HG03354 (cell line): Measurements from ENCODE around the gene MCRS1.
"Not testable (repeated sequence)": the region's sequence is repeated elsewhere in the genome, so short reads cannot be mapped to it uniquely, and the experiment has no call there.

Experiments used
- ATAC-seq: cut with Tn5 transposase; IDR thresholded peaks from one replicate; pipeline ENCODE4 v1.9.1; 2021; ENCODE audit warnings: mild to moderate bottlenecking; ENCODE audit not compliant: unreplicated experiment, poor library complexity, severe bottlenecking

MCRS1 gene

DNA sequence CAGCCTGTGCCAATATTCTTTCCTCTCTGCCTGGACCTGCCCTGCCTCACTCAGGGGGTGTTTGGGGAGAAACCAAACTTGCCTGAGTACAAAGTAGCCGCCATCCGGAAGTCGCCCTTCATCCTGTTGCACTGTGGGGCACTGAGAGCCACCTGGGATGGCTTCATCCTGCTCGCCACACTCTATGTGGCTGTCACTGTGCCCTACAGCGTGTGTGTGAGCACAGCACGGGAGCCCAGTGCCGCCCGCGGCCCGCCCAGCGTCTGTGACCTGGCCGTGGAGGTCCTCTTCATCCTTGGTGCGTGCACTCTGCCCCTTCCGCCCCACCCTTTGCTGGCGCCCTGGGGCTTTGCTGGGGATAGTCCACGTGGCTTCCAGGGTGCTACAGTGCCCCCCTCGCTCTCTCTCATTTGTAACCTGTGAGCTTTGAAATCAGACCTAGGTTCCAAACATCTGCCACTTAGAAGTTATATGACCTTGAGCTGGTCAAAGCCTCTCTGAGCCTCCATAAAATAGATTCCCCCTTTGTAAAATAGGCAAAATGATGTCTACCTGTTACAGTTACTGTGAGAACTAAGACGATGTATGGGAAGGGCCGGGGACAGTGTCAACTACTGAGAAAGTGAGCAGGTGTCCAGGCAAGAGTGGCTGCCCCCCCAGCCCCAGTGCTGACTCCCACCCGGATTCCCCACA lies 24.6 kb downstream of the MCRS1 start:
- no peak for ATAC-seq

DNA sequence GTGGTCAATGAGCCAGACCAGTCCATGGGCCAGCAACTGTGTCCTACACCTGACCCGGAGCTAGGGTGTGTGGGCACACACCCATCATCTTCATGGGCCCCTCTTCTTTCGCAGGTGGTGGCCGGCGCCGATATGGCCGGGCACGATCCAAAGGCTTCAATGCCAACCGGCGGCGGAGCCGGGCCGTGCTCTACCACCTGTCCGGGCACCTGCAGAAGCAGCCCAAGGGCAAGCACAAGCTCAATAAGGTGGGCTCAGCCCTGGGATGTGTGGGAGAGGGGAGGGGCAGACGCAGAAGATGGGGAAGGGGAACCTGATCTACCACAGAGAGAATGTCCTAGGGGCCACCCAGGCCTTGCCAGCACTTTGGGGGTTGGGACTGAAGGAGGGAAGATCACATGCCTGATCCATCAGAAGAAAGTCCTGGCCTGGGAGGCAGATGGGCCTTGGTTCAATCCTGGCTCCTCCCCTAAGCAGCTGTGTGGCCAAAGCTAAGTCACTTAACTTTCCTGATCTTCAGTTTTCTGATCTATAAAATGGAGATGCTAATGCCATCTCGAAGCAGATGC lies 25.3 kb downstream of the MCRS1 start:
- ATAC-seq, result no peak

DNA sequence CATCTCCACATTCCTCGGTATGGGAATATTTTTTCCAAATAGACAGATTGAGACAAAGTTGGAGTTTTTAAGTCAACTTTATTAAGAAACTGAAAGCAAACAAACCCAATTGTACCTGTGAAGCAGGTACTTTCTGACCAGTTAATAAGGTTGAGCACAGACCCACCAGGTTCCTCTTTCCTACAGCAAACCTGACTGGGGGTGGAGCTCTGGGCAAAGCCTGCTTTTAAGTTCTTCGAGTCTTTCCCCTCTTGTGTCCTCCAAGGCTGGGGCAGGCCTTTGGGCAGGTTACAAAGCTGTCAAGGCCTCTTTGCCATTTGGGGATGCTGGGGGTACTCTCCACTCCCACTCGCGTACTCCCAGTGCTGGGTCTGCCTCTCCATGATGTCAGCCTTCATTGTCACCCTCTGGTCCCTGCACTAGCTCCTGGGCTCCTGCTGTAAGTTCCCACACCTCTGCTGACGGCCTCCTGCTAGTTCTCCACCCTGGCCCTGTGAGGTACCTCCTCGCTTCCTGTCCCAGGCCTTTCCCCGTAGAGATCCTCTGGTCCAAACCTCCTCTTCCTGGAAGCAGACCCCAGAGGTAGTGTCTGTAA lies 25.9 kb downstream of the MCRS1 start:
- no peak for ATAC-seq

DNA sequence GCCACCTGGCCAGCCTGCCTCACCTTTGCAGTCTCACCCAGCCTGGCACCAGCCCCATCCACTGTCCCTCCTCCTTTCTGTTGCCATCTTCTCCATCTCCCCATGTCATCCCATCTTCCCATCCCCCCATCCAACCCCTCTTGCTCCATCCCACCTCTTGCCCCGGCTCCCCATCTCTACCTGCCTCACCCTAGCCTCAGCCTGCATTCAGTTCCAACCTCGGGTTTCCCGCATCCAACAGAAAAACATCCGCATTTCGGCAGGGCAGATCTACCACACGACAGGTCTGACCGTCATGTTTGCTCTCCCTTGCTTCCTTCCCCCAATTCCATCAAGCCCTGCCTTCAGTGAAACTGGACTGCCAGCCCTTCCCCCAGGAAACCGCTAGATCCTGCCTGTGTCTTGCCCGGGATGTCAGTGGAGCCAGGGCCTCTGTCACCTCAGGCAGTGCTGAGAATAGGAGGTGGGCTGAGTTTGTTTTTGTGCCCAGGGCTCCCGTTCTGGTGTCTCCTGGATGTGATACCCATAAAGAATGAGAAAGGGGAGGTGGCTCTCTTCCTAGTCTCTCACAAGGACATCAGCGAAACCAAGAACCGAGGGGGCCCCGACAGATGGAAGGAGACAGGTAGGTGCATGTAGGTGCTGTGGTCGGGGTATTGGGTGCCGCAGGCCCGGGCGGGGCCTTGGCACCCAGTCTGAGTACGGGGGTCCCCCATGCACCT lies 26.6 kb downstream of the MCRS1 start:
- ATAC-seq, result no peak

DNA sequence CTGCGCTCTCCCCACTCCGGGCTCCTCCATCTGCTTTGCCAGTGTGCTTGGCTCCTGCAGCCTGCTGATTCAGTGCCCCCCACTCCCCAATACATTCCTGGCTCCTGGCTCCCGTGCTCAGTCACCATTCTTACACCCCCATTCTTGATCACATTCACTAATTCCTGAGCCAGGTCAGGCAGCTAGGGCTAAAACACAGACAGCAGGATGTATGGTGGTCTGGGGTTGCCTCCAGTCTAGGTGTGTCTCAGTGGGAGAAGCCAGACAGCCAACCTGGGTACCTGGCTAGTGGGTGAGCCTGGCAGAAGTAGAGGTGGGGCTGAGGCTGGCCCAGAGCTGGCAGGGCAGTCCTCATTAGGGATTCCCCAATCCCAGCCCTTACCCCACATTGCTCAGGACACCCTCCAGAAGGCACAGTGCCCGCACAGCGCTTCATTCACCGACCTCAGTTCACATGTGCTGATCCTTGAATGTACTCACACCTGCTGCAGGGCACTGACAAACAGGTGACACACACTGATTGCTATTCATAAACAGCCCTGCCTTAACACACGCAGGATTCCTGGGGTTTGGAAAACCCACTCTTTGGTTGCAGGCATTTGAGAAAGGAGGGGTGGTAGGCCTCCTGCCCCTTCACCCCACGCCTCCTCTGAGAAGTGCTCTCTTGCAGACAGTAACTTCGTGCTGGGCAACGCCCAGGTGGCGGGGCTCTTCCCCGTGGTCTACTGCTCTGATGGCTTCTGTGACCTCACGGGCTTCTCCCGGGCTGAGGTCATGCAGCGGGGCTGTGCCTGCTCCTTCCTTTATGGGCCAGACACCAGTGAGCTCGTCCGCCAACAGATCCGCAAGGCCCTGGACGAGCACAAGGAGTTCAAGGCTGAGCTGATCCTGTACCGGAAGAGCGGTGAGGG lies 27.5 kb downstream of the MCRS1 start:
- no peak for ATAC-seq

DNA sequence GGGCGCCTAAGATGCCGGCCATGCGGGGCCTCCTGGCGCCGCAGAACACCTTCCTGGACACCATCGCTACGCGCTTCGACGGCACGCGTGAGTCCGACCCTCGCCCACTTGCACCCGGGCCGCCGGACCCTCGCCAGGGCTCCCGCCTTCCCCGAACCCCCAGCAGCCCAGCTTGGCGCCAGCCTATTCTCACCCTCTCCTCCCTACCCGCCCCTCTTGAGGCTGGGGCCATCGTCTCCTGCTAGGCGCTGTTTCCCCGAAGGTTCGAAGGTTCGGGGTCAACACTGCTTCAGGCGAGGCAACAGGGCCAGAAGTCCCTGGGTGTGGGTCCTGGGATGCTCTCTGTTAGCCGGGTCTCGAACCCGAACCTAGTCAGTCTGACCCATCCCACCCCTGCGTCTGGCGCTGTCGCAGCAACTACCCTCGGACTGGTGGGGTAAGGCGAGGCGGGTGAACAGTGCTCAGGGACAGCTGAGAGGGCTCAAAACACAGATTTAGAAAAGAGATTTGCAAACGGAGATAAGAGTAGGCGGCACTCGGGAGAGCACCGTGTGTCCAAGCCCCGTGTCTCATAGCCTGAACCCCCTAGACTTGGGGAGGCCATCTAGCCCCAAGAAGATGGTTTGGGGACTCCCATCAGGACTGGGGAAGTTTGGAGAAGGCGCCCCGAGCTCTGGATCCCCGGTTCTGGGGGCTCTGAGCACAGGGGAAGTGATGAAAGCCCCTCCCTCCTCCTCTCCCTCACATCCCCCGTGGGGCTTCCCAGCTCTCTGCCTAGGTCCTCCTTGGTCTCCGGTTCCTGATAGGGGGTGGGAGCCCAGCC lies 28.3 kb downstream of the MCRS1 start:
- ATAC-seq, result no peak

DNA sequence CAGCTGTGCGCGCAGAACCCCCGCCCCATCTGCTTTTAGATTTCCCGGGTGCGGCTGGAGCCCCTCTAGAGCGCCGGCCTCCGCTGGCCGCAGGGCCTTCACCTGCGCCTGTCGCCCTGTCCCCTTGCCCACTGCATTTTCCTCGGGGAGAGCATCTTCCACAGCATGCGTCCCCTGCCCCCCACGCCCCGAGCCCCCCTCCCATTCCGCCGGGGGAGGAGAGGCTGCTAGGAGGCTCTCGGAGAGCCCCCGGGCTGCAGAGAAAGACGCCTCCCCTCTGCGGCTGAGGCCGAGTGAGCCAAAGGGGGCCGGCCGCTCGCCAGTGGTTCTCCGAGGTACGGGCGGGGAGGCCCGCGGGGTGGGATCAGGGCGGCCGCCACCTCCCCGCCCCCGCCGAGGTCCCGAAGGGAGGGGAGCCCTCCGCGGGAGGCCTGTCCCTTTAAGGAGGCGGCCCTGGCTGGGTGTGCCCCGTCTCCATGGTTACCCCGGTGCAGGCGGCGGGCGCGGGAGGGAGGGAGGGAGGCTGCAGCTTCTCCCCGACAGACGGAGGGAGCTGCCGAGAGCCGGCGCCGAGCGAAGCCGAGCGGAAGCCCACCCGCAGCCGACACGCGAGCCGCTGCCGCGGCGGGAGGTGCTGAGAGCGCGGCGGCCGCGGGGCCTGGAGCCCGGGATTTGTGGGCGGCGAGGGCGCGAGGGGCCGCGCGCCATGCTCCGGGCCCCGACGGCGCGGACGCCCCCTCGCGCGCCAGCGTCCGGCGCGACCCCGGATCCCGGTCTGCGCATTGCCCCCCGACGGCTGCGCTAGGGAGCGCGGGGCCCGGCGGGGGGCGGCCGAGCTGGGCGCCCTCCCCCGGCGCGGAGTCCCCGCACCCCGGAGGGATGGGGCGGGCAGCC lies 29.2 kb downstream of the MCRS1 start, which contains the start of gene KCNH3:
Gene KCNH3 (plus strand): TSS at position 521 of the 894 bp plus-strand sequence. CDS start 387 bp downstream, outside the sequence.
- ATAC-seq, result peak; percentile 63

DNA sequence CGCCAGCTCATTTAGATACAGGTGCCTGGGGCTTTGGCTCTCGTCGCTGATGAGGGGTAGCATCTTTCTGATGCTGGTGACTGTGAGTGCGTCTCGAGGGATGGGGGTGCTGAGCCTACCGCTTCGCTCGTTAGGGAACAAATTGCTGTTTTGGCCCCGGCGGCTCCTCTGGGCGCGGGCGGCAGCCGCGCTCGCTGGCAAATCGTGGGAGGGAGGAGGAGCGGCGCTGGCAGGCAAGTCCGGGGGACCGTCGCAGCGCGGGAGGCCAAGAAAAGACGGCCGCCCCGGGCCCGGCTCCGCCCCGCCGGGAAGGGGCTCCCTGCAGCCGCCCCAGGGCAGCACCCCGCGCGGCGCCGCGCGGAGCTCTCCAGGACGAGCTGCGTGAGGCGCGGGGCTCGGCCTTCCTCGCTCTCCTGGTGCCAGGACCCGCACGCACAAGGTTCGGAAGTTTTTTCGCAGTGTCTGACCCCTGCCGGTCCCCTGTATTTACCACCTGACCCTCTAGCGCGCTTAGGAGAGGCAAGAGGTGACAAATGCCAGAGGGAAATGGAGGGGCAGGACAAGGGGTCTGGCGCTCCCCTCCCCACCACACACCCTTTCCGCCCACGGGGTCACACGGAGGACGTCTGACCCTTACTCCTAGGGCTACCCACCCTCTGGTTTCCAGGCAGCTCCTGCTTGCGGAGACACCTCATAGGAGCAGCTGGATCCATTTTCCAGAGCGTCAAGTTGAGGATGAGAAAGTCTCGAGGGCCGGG lies 30.0 kb downstream of the MCRS1 start:
- ATAC-seq, result no peak

DNA sequence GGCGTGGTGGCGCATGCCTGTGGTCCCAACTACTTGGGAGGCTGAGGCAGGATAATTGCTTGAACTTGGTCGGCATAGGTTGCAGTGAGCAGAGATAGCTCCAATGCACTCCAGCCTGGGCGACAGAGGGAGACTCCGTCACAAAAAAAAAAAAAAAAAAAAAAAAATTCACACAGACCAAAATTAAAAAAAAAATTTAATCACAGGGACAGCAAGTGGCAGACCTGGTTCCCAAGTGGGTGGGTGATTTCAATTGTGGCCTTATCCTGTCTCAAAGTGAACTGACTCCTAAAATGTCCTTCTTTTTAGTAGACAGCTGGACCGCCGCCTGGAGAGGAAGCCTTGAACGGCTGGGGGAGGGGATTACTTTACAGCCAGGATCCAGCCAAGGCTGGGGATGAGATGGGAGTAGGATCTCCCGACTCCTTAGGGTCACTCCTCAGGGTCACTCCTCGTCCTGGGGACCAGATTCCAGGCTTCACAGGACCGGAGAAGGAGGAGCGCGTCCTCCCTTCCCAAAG lies 30.7 kb downstream of the MCRS1 start:
- ATAC-seq, result no peak

DNA sequence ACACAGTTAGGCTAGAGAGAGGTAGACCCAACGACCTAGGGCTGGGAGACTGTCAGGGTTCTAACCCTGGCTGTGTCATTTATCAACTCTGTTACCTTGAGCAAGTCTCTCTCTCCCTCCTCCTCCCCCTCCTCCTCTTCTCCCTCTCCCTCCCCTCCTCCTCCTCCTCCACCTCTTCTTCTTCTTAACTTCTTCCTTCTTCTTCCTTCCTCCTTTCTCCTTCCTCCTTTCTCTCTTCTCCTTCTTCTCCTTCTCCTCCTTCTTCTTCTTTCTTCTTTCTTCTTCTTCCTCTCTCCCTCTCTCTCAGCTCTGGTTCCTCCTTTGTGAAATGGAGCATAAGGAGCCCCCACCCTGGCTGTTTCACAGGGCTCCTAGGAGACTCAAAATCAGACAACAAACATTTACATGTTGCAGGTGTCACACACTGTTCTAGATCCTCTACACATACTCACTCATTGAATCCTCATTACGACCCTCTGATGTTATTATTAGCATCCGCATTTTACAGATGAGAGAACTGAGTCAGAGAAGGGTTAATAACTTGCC lies 31.3 kb downstream of the MCRS1 start:
- no peak for ATAC-seq

DNA sequence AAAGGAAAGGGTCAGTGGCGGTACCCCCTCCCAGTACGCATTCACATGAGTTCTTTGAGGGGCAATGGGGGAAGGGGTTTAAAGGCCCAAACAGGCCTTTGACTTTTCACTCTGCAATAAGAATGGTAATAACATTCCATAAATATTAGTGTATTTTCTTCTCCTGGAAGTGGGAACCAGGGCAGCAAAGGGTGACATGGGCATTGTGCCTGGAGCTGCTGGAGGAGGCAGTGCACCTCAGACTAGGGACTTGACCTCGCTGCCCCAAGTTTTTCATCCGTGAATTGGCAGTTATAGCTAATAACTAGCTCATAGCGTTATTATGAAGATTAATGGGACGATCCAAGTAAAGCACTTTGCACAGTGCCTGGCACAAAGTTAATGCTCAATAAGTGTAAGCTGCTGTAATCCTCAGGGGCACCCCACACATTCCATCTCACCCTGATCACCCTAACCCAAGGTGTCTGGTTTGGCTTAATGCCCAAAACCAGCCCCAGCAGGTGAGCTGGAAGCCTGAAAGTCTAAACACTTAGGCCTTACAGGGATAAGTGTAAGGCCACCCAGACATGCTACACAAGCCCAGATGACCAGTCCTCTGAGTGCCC lies 31.9 kb downstream of the MCRS1 start:
- ATAC-seq, result no peak

DNA sequence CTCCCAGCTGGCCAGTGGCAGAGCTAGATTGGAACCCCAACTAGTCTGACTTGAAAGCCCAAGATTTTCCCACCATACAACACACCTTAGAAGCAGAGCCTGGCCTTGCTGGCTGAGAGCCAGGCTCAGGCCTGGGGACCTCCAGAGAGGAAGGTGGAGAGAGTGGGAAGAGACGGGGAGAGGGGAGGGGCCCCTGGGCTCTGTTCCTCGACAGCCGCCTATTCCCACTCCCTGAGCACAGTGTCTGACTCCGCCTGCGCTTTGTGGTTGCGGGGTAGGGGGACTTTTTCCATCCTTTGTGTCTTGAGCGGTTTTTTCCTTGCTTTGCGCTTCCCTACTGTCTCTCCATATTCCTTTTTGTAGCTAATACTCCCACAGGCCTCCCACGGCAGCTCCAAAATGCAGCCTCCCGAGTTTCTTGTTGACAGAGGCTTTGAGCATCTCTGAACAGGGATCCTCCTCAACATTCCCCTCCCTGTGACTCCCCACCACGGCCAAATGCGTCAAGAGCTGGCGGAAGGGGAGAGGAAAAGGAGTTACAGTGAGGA lies 33.1 kb downstream of the MCRS1 start:
- ATAC-seq, result no peak

DNA sequence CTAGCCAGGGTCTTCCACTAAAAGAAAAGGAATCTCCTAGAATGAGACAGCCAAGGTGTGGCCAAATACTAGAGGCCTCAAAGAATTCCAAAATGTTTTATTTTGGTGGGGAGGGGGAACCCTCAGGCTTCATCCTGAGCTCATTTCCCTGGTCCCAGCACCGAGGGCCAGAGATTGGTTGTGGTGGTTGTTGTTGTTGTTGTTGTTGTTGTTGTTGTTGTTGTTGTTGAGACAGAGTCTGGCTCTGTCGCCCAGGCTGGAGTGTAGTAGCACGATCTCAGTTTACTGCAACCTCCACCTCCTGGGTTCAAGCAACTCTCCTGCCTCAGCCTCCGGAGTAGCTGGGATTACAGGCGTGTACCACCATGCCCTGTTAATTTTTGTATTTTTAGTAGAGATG lies 33.8 kb downstream of the MCRS1 start:
- not testable (repeated sequence) for ATAC-seq

DNA sequence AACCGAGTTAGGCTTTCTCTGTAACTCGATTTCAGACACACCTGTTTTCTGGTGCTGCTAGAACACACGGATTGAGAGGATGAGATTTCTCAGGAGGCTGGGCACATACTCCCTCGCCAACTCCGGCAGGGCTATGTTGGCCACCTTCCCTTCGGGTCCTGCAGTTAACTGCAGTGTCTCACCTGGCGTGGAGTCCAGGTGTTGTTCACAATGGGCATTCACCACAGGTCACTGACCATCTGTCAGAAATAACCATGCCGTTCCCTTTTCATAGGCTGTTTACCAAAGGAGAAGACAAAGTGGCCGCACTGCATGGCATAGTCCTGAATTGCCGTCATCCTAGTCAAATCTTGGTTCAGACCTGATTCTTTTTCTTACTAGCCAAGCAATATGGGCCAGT lies 34.6 kb downstream of the MCRS1 start:
- no peak for ATAC-seq

DNA sequence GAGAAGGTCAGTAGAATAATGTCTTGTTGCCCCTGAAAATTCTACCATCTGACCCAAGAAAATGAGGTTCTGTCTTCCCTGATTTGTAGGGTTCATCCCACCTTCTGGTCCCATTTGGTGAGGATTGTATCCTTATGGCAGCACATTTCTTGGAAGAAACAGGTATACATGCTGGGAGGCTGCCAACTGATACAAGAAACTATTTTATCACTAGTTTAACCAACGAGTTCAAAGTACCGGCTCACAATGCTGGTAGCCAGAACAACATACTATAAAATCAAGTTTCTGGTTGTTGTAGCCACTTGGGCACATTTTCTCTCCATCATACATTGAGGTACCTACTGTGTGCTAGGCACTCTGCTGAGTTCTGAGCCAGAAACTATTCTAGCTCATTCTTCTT lies 36.2 kb downstream of the MCRS1 start:
- ATAC-seq, result no peak

DNA sequence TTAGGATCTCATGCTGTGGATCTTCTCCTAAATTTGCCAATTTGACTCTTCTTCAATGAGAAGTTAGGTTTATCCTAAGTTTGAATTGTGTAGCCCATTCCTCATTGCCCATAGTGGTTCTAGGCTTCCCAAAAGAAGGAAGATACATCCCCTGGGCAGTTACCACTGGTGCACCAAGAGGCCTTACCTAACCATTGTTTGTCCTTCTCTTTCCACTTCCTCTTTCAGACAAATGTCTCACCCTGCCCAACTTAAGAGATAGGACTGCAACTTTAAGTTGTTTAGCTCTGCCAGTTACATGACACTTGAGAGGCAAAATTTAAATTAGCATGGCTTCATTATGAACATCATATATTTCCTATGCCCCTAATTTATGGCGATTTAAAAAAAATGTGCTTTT lies 38.5 kb downstream of the MCRS1 start:
- ATAC-seq, result no peak
